Liver (tissue), 3 donors: ENCODE data around the gene CDK15.

ENCODE experiments used
- ATF3 ChIP-seq: IDR thresholded peaks from 2 replicates; pipeline ENCODE4 v1.6.1; 2016; ENCODE audit warnings: antibody characterized with exemption
- CTCF ChIP-seq: fragments of 150-350 bp; IDR thresholded peaks from 2 replicates; pipeline ENCODE4 v1.5.1; 2017; ENCODE audit warnings: improper control_type of control experiment, low read depth, low read length; ENCODE audit not compliant: missing input control
- EGR1 ChIP-seq, 2 donors: IDR thresholded peaks; 2 replicates each; pipeline ENCODE4 v1.6.1; 2016 to 2018; ENCODE audit warnings: antibody characterized with exemption in 2 of 2, low read depth in 2 of 2
- FOXA1 ChIP-seq: IDR thresholded peaks from 2 replicates; pipeline ENCODE4 v1.6.1; 2016; ENCODE audit warnings: antibody characterized with exemption
- GABPA ChIP-seq, 2 donors: IDR thresholded peaks in 1 of 2; conservative IDR thresholded peaks in 1 of 2; 2 replicates each; pipeline ENCODE4 v1.6.1; 2016; ENCODE audit warnings: antibody characterized with exemption in 2 of 2, mild to moderate bottlenecking in 1 of 2, moderate library complexity in 1 of 2
- HNF4A ChIP-seq, 2 donors: conservative IDR thresholded peaks; 2 replicates each; pipeline ENCODE4 v1.6.1; 2016; ENCODE audit warnings: antibody characterized with exemption in 2 of 2, mild to moderate bottlenecking in 2 of 2
- HNF4G ChIP-seq: IDR thresholded peaks from 2 replicates; pipeline ENCODE4 v1.6.1; 2016; ENCODE audit warnings: antibody characterized with exemption
- JUND ChIP-seq, 2 donors: IDR thresholded peaks; 2 replicates each; pipeline ENCODE4 v1.6.1; 2016; ENCODE audit warnings: antibody characterized with exemption in 2 of 2
- MAX ChIP-seq: IDR thresholded peaks from 2 replicates; pipeline ENCODE4 v1.6.1; 2016; ENCODE audit warnings: antibody characterized with exemption
- REST ChIP-seq: IDR thresholded peaks from 2 replicates; pipeline ENCODE4 v1.6.1; 2016; ENCODE audit warnings: antibody characterized with exemption, mild to moderate bottlenecking
- RXRA ChIP-seq, 2 donors: IDR thresholded peaks; 2 replicates each; pipeline ENCODE4 v1.6.1; 2017 to 2018; ENCODE audit warnings: antibody characterized with exemption in 2 of 2, mild to moderate bottlenecking in 1 of 2
- SP1 ChIP-seq: IDR thresholded peaks from 2 replicates; pipeline ENCODE4 v1.6.1; 2018; ENCODE audit warnings: antibody characterized with exemption, mild to moderate bottlenecking
- TAF1 ChIP-seq: conservative IDR thresholded peaks from 2 replicates; pipeline ENCODE4 v1.6.1; 2016; ENCODE audit warnings: antibody characterized with exemption, mild to moderate bottlenecking
- YY1 ChIP-seq: IDR thresholded peaks from 2 replicates; pipeline ENCODE4 v1.6.1; 2016; ENCODE audit warnings: antibody characterized with exemption, mild to moderate bottlenecking
- donor health status: healthy.
- donor health status: healthy.

- TF ChIP-seq CTCF, result no peak
- no peak for TF ChIP-seq ATF3
- TF ChIP-seq EGR1 (IDR thresholded peaks at IDR 0.05; ENCODE audit: low read depth in 2 of 2), result no peak
- no peak for TF ChIP-seq TAF1
- no peak for TF ChIP-seq SP1
- TF ChIP-seq YY1, result no peak
- TF ChIP-seq HNF4A (conservative IDR thresholded peaks at IDR 0.05), result no peak
- no peak for TF ChIP-seq REST
- no peak for TF ChIP-seq MAX
- TF ChIP-seq JUND (IDR thresholded peaks at IDR 0.05), result no peak
- no peak for TF ChIP-seq FOXA1
- TF ChIP-seq RXRA (IDR thresholded peaks at IDR 0.05), result no peak
- TF ChIP-seq GABPA (IDR thresholded peaks at IDR 0.05 in 1 of 2, conservative IDR thresholded peaks at IDR 0.05 in 1 of 2), result no peak
- TF ChIP-seq HNF4G, result no peak
Measured at GRCh38 chr2:201900362-201900761, 94.0 kb downstream of the CDK15 start.
